ENCODE data around the gene ERF. TPM values are rescaled to one million over a fixed set of nuclear protein-coding genes. Genes with fewer than 3 reads are reported as not detected.
"Not testable (repeated sequence)": the region's sequence is repeated elsewhere in the genome, so short reads cannot be mapped to it uniquely, and the experiment has no call there.

ERF gene
- total RNA-seq, 1 donor from 2014 or later: 48.1 TPM

- intact Hi-C loops (cut with micrococcal nuclease): no loop called here
- Mint-ChIP-seq H3K9me3 (no peaks in the 10 kb centered on the region), H3K27ac (peak overlapping the region; percentile 94), H3K4me1 (peaks cover 31% of the 10 kb centered on the region), H3K36me3 (ENCODE audit: low read depth) (peaks cover 24% of the 10 kb centered on the region), H3K27me3 (no peaks in the 10 kb centered on the region), H3K4me3 (peak overlapping the region; percentile 88)
- CTCF ChIA-PET: interaction anchor here (0.6 to 2.2 kb wide), 3 partner anchors 10 to 161 kb away, joined by 3 to 22 read pairs (median 4); no protein-coding TSS in a partner anchor
- ATAC-seq (ENCODE audit: low read depth) (no peak), DNase-seq (peak; percentile 34)
- POLR2A ChIA-PET: interaction anchor here (0.6 to 3.0 kb wide), 16 partner anchors 8 to 1194 kb away, joined by 3 to 55 read pairs (median 3); partner anchors contain the start of genes ERF, GSK3A, POU2F2 and ZNF526
- TF ChIP-seq CTCF (IDR thresholded peaks at IDR 0.05): no peak
Measured at GRCh38 chr19:42269478-42270345, 14.8 kb upstream of the ERF start.

- peaks cover 17% of the 10 kb centered on the region for H3K36me3 Mint-ChIP-seq (ENCODE audit: low read depth)
- H3K9me3 Mint-ChIP-seq: no peaks in the 10 kb centered on the region
- peak within 1 kb of the TSS; percentile 94 for H3K27ac Mint-ChIP-seq
- H3K27me3 Mint-ChIP-seq: no peaks in the 10 kb centered on the region
- ATAC-seq (ENCODE audit: low read depth) (peak; percentile 81), DNase-seq (peak; percentile 95)
- H3K4me1 Mint-ChIP-seq: peaks cover 31% of the 10 kb centered on the region
- POLR2A ChIA-PET: interaction anchor here (0.5 to 3.0 kb wide), 14 partner anchors 9 to 154 kb away, joined by 3 to 55 read pairs (median 4); partner anchors contain the start of genes DEDD2, ERF, GSK3A and ZNF526
- H3K4me3 Mint-ChIP-seq: peak within 1 kb of the TSS; percentile 88
- CTCF ChIA-PET: interaction anchor here (0.6 to 2.2 kb wide), 2 partner anchors 11 to 160 kb away, joined by 3 to 22 read pairs; no protein-coding TSS in a partner anchor
- TF ChIP-seq CTCF (IDR thresholded peaks at IDR 0.05): no peak
- intact Hi-C loops (cut with micrococcal nuclease): loop anchor here (1.0 kb wide), 6 partner anchors 14 to 49 kb away; partner anchors contain the start of genes ERF, PAFAH1B3, PRR19 and ZNF526
Measured at GRCh38 chr19:42268704-42269477, 14.0 kb upstream of the ERF start, which contains the start of gene CIC. Gene CIC, plus strand, starts transcription at chr19:42269252. Its CDS starts 2,532 bp downstream, at chr19:42271784.

GRCh38 chr19:42268142-42268703 is 13.3 kb upstream of the ERF start:
- Mint-ChIP-seq H3K27ac (no peak overlapping the region), H3K36me3 (ENCODE audit: low read depth) (peaks cover 11% of the 10 kb centered on the region), H3K27me3 (no peaks in the 10 kb centered on the region), H3K4me3 (no peak overlapping the region), H3K4me1 (peaks cover 31% of the 10 kb centered on the region), H3K9me3 (no peaks in the 10 kb centered on the region)
- ChIA-PET CTCF (no interaction called here), POLR2A (interaction anchor here (0.5 to 1.4 kb wide), 4 partner anchors 12 to 136 kb away, joined by 3 to 7 read pairs (median 4); no protein-coding TSS in a partner anchor)
- no peak for TF ChIP-seq CTCF (IDR thresholded peaks at IDR 0.05)
- ATAC-seq (ENCODE audit: low read depth) (peak; percentile 60), DNase-seq (peak; percentile 95)
- intact Hi-C loops (cut with micrococcal nuclease): loop anchor here (1.0 kb wide), 6 partner anchors 13 to 48 kb away; partner anchors contain the start of genes ERF, PAFAH1B3, PRR19 and ZNF526

GRCh38 chr19:42267644-42268141 is 12.8 kb upstream of the ERF start:
- Mint-ChIP-seq H3K9me3 (no peaks in the 10 kb centered on the region), H3K36me3 (ENCODE audit: low read depth) (peaks cover 8% of the 10 kb centered on the region), H3K4me3 (no peak overlapping the region), H3K4me1 (peaks cover 31% of the 10 kb centered on the region), H3K27me3 (no peaks in the 10 kb centered on the region), H3K27ac (no peak overlapping the region)
- no peak for ATAC-seq (ENCODE audit: low read depth)
- ChIA-PET POLR2A (interaction anchor here (0.7 to 1.4 kb wide), 3 partner anchors 12 to 22 kb away, joined by 3 to 7 read pairs (median 4); no protein-coding TSS in a partner anchor), CTCF (no interaction called here)
- intact Hi-C loops (cut with micrococcal nuclease): loop anchor here (1.0 kb wide), 6 partner anchors 12 to 47 kb away; partner anchors contain the start of genes ERF, PAFAH1B3, PRR19 and ZNF526
- DNase-seq: no peak
- no peak for TF ChIP-seq CTCF (IDR thresholded peaks at IDR 0.05)

- H3K4me3 Mint-ChIP-seq; ATAC-seq (ENCODE audit: low read depth); intact Hi-C loops (cut with micrococcal nuclease); H3K36me3 Mint-ChIP-seq (ENCODE audit: low read depth); H3K9me3 Mint-ChIP-seq; H3K27ac Mint-ChIP-seq; DNase-seq; H3K27me3 Mint-ChIP-seq; CTCF ChIA-PET: not testable (repeated sequence)
- POLR2A ChIA-PET: interaction anchor here (0.7 to 1.4 kb wide), 3 partner anchors 11 to 22 kb away, joined by 3 to 7 read pairs (median 4); no protein-coding TSS in a partner anchor
- H3K4me1 Mint-ChIP-seq: peaks cover 31% of the 10 kb centered on the region
Measured at GRCh38 chr19:42266928-42267603, 12.1 kb upstream of the ERF start.

GRCh38 chr19:42266105-42266504 is 11.2 kb upstream of the ERF start:
- DNase-seq; H3K4me3 Mint-ChIP-seq; intact Hi-C loops (cut with micrococcal nuclease); H3K9me3 Mint-ChIP-seq; ATAC-seq (ENCODE audit: low read depth); H3K36me3 Mint-ChIP-seq (ENCODE audit: low read depth); H3K27ac Mint-ChIP-seq; CTCF ChIA-PET; H3K27me3 Mint-ChIP-seq; POLR2A ChIA-PET: not testable (repeated sequence)
- H3K4me1 Mint-ChIP-seq: peaks cover 26% of the 10 kb centered on the region

Data from activated B cell treated with CpG ODN at 0.5 μM for 24 hours (primary cell).